Measurements from ENCODE around the gene SRMS. TPM values are rescaled to one million over a fixed set of nuclear protein-coding genes. Genes with fewer than 3 reads are reported as not detected.

SRMS gene
- polyA plus RNA-seq, 1 donor from 2014 or later = not detected

DNA sequence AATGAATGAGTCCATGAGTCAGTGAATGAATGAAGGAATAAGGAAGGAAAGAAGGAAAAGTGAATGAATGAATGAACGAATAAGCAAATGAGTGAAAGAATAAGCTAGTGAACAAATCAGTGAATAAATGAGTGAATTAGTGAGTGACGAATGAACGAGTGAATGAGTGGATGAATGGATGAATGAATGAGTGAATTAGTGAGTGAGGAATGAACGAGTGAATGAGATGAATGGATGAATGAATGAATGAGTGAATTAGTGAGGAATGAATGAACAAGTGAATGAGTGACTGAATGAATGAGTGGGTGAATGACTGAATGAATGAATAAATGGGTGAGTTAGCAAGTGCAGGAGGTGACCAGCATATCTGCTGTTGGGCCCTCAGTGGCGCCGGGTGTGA lies 3.8 kb downstream of the SRMS start:
- no peaks in the 10 kb centered on the region for H3K36me3 ChIP-seq (ENCODE audit: insufficient read depth, low read length)
- H3K4me3 ChIP-seq (ENCODE audit: low read length) = no peak overlapping the region
- H3K9me2 ChIP-seq (ENCODE audit: insufficient read depth, low read length) = no peaks in the 10 kb centered on the region
- TF ChIP-seq TAF1 (IDR thresholded peaks at IDR 0.05; ENCODE audit: low read depth) = no peak
- no peak for TF ChIP-seq MXI1 (conservative IDR thresholded peaks at IDR 0.05; ENCODE audit: poor library complexity, severe bottlenecking)
- no peak for TF ChIP-seq RAD21 (conservative IDR thresholded peaks at IDR 0.05)
- TF ChIP-seq, protein P1, sequence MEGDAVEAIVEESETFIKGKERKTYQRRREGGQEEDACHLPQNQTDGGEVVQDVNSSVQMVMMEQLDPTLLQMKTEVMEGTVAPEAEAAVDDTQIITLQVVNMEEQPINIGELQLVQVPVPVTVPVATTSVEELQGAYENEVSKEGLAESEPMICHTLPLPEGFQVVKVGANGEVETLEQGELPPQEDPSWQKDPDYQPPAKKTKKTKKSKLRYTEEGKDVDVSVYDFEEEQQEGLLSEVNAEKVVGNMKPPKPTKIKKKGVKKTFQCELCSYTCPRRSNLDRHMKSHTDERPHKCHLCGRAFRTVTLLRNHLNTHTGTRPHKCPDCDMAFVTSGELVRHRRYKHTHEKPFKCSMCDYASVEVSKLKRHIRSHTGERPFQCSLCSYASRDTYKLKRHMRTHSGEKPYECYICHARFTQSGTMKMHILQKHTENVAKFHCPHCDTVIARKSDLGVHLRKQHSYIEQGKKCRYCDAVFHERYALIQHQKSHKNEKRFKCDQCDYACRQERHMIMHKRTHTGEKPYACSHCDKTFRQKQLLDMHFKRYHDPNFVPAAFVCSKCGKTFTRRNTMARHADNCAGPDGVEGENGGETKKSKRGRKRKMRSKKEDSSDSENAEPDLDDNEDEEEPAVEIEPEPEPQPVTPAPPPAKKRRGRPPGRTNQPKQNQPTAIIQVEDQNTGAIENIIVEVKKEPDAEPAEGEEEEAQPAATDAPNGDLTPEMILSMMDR (IDR thresholded peaks at IDR 0.05; ENCODE audit: poor library complexity, severe bottlenecking) = no peak
- no peak for TF ChIP-seq EZH2 (IDR thresholded peaks at IDR 0.05; ENCODE audit: borderline replicate concordance, insufficient read depth, low read length, poor library complexity, severe bottlenecking)
- TF ChIP-seq POLR2AphosphoS5 (IDR thresholded peaks at IDR 0.05) = no peak
- no peak for TF ChIP-seq SMC3 (conservative IDR thresholded peaks at IDR 0.05; ENCODE audit: poor library complexity)
- TF ChIP-seq, protein P2, sequence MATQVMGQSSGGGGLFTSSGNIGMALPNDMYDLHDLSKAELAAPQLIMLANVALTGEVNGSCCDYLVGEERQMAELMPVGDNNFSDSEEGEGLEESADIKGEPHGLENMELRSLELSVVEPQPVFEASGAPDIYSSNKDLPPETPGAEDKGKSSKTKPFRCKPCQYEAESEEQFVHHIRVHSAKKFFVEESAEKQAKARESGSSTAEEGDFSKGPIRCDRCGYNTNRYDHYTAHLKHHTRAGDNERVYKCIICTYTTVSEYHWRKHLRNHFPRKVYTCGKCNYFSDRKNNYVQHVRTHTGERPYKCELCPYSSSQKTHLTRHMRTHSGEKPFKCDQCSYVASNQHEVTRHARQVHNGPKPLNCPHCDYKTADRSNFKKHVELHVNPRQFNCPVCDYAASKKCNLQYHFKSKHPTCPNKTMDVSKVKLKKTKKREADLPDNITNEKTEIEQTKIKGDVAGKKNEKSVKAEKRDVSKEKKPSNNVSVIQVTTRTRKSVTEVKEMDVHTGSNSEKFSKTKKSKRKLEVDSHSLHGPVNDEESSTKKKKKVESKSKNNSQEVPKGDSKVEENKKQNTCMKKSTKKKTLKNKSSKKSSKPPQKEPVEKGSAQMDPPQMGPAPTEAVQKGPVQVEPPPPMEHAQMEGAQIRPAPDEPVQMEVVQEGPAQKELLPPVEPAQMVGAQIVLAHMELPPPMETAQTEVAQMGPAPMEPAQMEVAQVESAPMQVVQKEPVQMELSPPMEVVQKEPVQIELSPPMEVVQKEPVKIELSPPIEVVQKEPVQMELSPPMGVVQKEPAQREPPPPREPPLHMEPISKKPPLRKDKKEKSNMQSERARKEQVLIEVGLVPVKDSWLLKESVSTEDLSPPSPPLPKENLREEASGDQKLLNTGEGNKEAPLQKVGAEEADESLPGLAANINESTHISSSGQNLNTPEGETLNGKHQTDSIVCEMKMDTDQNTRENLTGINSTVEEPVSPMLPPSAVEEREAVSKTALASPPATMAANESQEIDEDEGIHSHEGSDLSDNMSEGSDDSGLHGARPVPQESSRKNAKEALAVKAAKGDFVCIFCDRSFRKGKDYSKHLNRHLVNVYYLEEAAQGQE (IDR thresholded peaks at IDR 0.05; ENCODE audit: borderline replicate concordance) = no peak
- TF ChIP-seq EP300 (conservative IDR thresholded peaks at IDR 0.05; ENCODE audit: poor library complexity, severe bottlenecking) = no peak
- H3K4me2 ChIP-seq (ENCODE audit: low read length) = no peak overlapping the region
- H4K20me1 ChIP-seq (ENCODE audit: insufficient read depth) = no peaks in the 10 kb centered on the region
- H3F3A ChIP-seq (ENCODE audit: insufficient read depth, low read length, poor library complexity, severe bottlenecking) = no peaks in the 10 kb centered on the region
- H3K9me3 ChIP-seq (ENCODE audit: low read length) = no peaks in the 10 kb centered on the region
- H3K9ac ChIP-seq (ENCODE audit: low read length) = no peak overlapping the region
- H2AFZ ChIP-seq (ENCODE audit: low read depth, low read length) = no peak overlapping the region
- no peaks in the 10 kb centered on the region for H3K27me3 ChIP-seq (ENCODE audit: insufficient read depth, low read depth, low read length)
- H3K79me2 ChIP-seq (replicated peaks; ENCODE audit: insufficient read depth, low read length) = no peaks in the 10 kb centered on the region
- no peak overlapping the region for H3K27ac ChIP-seq (ENCODE audit: low read length)

DNA sequence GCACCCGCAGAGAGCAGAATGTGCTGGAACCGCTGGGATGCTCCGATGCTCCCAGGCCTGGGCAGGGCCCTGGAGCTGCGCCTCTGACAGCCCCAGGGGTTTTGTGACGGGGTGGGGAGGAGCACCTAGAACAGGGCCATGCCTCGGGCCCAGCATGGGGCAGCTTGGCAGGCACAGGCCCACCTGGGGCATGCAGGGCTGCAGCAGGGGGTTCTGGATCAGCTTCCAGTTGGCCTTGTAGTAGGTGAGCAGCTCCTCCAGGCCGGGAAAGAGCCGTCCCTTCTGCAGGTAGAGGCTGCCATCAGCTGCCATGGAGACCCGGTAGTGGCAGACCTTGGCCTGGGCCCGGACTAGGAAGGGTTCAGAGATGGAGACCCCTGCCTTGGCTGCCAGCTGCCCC lies 4.4 kb downstream of the SRMS start:
- no peaks in the 10 kb centered on the region for H3K79me2 ChIP-seq (replicated peaks; ENCODE audit: insufficient read depth, low read length)
- H3F3A ChIP-seq (ENCODE audit: insufficient read depth, low read length, poor library complexity, severe bottlenecking) = no peaks in the 10 kb centered on the region
- H3K36me3 ChIP-seq (ENCODE audit: insufficient read depth, low read length) = no peaks in the 10 kb centered on the region
- H3K27ac ChIP-seq (ENCODE audit: low read length) = no peak overlapping the region
- no peaks in the 10 kb centered on the region for H4K20me1 ChIP-seq (ENCODE audit: insufficient read depth)
- no peak for TF ChIP-seq EZH2 (IDR thresholded peaks at IDR 0.05; ENCODE audit: borderline replicate concordance, insufficient read depth, low read length, poor library complexity, severe bottlenecking)
- TF ChIP-seq, protein P2 (IDR thresholded peaks at IDR 0.05; ENCODE audit: borderline replicate concordance) = no peak
- TF ChIP-seq TAF1 (IDR thresholded peaks at IDR 0.05; ENCODE audit: low read depth) = no peak
- H3K4me2 ChIP-seq (ENCODE audit: low read length) = no peak overlapping the region
- no peaks in the 10 kb centered on the region for H3K27me3 ChIP-seq (ENCODE audit: insufficient read depth, low read depth, low read length)
- H2AFZ ChIP-seq (ENCODE audit: low read depth, low read length) = no peak overlapping the region
- no peaks in the 10 kb centered on the region for H3K9me3 ChIP-seq (ENCODE audit: low read length)
- H3K4me3 ChIP-seq (ENCODE audit: low read length) = no peak overlapping the region
- no peak overlapping the region for H3K9ac ChIP-seq (ENCODE audit: low read length)
- H3K9me2 ChIP-seq (ENCODE audit: insufficient read depth, low read length) = no peaks in the 10 kb centered on the region

All from neural cell (in vitro differentiated cells).